IPS DF 6.9 (cell line): ENCODE results near the gene ZCCHC3.
"Not testable (repeated sequence)": the region's sequence is repeated elsewhere in the genome, so short reads cannot be mapped to it uniquely, and the experiment has no call there.

Source experiments
- DNase-seq: peaks from one replicate; pipeline ENCODE4 v3.0.0-alpha.2; 2013; ENCODE audit warnings: low read depth, low spot score
- H3K27ac ChIP-seq: one replicate; pipeline ENCODE4 v1.5.1; 2013; ENCODE audit warnings: low read length, control low read depth
- H3K27me3 ChIP-seq: 2 replicates; pipeline ENCODE4 v1.6.1; 2013; ENCODE audit warnings: mild to moderate bottlenecking, low read length; ENCODE audit not compliant: control insufficient read depth, insufficient read depth
- H3K36me3 ChIP-seq: 2 replicates; pipeline ENCODE4 v1.6.1; 2013; ENCODE audit warnings: low read length; ENCODE audit not compliant: control insufficient read depth, insufficient read depth
- H3K4me1 ChIP-seq: 2 replicates; pipeline ENCODE4 v1.6.1; 2013; ENCODE audit warnings: low read length; ENCODE audit not compliant: control insufficient read depth, insufficient read depth
- H3K4me3 ChIP-seq: 2 replicates; pipeline ENCODE4 v1.5.1; 2013; ENCODE audit warnings: mild to moderate bottlenecking, low read length
- H3K9me3 ChIP-seq: 2 replicates; pipeline ENCODE4 v1.6.1; 2013; ENCODE audit warnings: low read length, inconsistent platforms; ENCODE audit not compliant: control insufficient read depth, insufficient read depth
- WGBS: extraction: QIAGEN DNeasy Blood & Tissue Kit; methylation state at CpG from one replicate; pipeline ENCODE4 v1.1.7; 2013; ENCODE audit warnings: mixed read lengths, missing lambda C conversion rate; ENCODE audit not compliant: insufficient read length, insufficient coverage; 5-methylcytosine and 5-hydroxymethylcytosine counted together

ZCCHC3 gene

GRCh38 chr20:328027-328974, 30.9 kb downstream of the ZCCHC3 start:
- H3K27me3 ChIP-seq = no peaks in the 10 kb centered on the region
- H3K4me1 ChIP-seq = peaks cover 5% of the 10 kb centered on the region
- no peak overlapping the region for H3K27ac ChIP-seq
- no peaks in the 10 kb centered on the region for H3K9me3 ChIP-seq
- WGBS = no CpG with 5 or more reads among the region's 31 CpGs
- H3K36me3 ChIP-seq = no peaks in the 10 kb centered on the region
- H3K4me3 ChIP-seq = peak overlapping the region; percentile 75; the same call in 1 of the 2 replicates
- DNase-seq = no peak

DNA sequence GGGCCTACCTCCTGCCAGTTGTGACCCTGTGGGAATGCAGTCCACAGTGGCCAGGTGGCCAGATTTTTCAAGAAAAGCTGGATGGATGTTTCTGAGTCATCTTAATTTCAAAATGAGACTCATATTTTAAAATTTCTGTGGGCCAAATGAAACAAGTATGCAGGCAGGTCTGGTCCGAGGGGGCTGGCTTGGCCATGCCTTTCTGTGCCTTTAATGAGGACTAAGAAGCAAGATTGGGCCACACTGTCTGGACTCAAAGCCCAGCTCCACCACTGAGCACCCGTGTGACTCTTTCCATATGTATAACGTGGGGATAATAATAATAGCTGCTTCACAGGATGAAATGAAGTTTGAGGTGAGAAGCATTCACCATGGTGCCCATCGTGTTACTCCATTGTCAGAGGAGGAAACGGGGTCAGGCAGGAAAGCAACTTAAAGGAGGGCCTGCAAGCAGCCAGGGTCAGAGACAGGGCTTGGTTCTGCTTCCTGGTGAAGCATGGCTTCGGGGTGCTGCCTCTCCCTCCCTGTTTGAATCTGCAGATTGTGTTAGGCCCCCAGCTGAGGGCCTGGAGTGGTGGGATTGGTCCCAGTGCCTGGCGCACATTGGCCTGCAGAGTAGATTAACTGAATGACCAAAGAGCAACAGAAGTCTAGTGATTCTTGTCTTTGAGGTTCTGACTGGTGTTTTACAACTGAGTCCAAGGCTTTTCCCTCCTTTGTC, 31.8 kb downstream of the ZCCHC3 start:
- Histone ChIP-seq H3K9me3 (no peaks in the 10 kb centered on the region), H3K4me3 (no peak overlapping the region), H3K36me3 (no peaks in the 10 kb centered on the region), H3K4me1 (peaks cover 5% of the 10 kb centered on the region), H3K27me3 (no peaks in the 10 kb centered on the region), H3K27ac (no peak overlapping the region)
- WGBS = no CpG with 5 or more reads among the region's 7 CpGs
- DNase-seq = no peak

GRCh38 chr20:329851-330232, 32.5 kb downstream of the ZCCHC3 start:
- Histone ChIP-seq H3K4me3 (no peak overlapping the region), H3K27ac (no peak overlapping the region)
- no CpG with 5 or more reads among the region's 4 CpGs for WGBS

GRCh38 chr20:330233-331149, 33.1 kb downstream of the ZCCHC3 start:
- no peaks in the 10 kb centered on the region for H3K36me3 ChIP-seq
- H3K27ac ChIP-seq = no peak overlapping the region
- DNase-seq = no peak
- H3K9me3 ChIP-seq = no peaks in the 10 kb centered on the region
- H3K4me3 ChIP-seq = no peak overlapping the region
- no CpG with 5 or more reads among the region's 16 CpGs for WGBS
- H3K4me1 ChIP-seq = peaks cover 5% of the 10 kb centered on the region
- H3K27me3 ChIP-seq = no peaks in the 10 kb centered on the region

More at GRCh38 chr20:329851-330232, 32.5 kb downstream of the ZCCHC3 start:
- H3K36me3 ChIP-seq = no peaks in the 10 kb centered on the region
- no peaks in the 10 kb centered on the region for H3K27me3 ChIP-seq
- H3K4me1 ChIP-seq = peaks cover 5% of the 10 kb centered on the region
- no peak for DNase-seq
- H3K9me3 ChIP-seq = no peaks in the 10 kb centered on the region

DNA sequence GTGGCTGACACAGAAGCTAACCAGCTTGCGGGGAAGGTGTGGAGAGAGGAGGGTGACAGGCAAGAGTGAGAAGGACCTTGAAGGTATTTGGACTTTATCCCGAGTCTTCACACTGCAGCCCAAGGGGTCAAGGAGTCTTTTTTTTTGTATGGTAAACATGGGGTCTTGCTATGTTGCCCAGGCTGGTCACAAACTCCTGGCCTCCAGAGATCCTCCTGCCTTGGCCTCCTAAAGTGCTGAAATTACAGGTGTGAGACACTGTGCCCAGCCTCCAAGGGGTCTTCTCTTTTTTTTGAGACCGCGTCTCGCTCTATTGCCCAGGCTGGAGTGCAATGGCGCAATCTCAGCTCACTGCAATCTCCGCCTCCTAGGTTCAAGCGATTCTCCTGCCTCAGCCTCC, 37.2 kb downstream of the ZCCHC3 start:
- Histone ChIP-seq H3K27ac (no peak overlapping the region), H3K27me3 (no peaks in the 10 kb centered on the region), H3K4me1 (peaks cover 4% of the 10 kb centered on the region), H3K9me3 (no peaks in the 10 kb centered on the region), H3K36me3 (no peaks in the 10 kb centered on the region), H3K4me3 (no peak overlapping the region)
- no CpG with 5 or more reads among the region's 8 CpGs for WGBS
- DNase-seq = no peak

- H3K27me3 ChIP-seq, H3K4me1 ChIP-seq, DNase-seq, H3K9me3 ChIP-seq, H3K4me3 ChIP-seq, H3K27ac ChIP-seq, H3K36me3 ChIP-seq: not testable (repeated sequence)
- no CpG with 5 or more reads among the region's 1 CpG for WGBS
Observed at GRCh38 chr20:336040-336439, 38.7 kb downstream of the ZCCHC3 start.

GRCh38 chr20:341682-342081, 44.3 kb downstream of the ZCCHC3 start:
- no CpG with 5 or more reads among the region's 2 CpGs for WGBS
- H3K36me3 ChIP-seq = no peaks in the 10 kb centered on the region
- H3K9me3 ChIP-seq = no peaks in the 10 kb centered on the region
- H3K4me1 ChIP-seq = no peaks in the 10 kb centered on the region
- no peak overlapping the region for H3K4me3 ChIP-seq
- H3K27me3 ChIP-seq = no peaks in the 10 kb centered on the region
- no peak overlapping the region for H3K27ac ChIP-seq
- DNase-seq = no peak

GRCh38 chr20:343107-343506, 45.7 kb downstream of the ZCCHC3 start:
- Histone ChIP-seq H3K4me3 (no peak overlapping the region), H3K4me1 (no peaks in the 10 kb centered on the region), H3K36me3 (no peaks in the 10 kb centered on the region), H3K9me3 (no peaks in the 10 kb centered on the region), H3K27me3 (no peaks in the 10 kb centered on the region), H3K27ac (no peak overlapping the region)
- DNase-seq = no peak

GRCh38 chr20:346033-346639, 48.8 kb downstream of the ZCCHC3 start:
- Histone ChIP-seq H3K4me3 (peak overlapping the region; percentile 51; the same call in 1 of the 2 replicates), H3K4me1 (0 out of 2 replicates have a peak, but pooled peaks cover 2% of the 10 kb centered on the region), H3K27ac (no peak overlapping the region), H3K27me3 (no peaks in the 10 kb centered on the region), H3K9me3 (no peaks in the 10 kb centered on the region), H3K36me3 (no peaks in the 10 kb centered on the region)
- WGBS = no CpG with 5 or more reads among the region's 9 CpGs
- no peak for DNase-seq
